ENCODE measurements around the gene C6orf47.
A peak's percentile ranks its signal among the peaks of the same experiment; 100 is the strongest.

The C6orf47 gene

GRCh38 chr6:31659649-31660380, 763 bp downstream of the C6orf47 start:
- DNase-seq, result peak; percentile 39

- no peak for DNase-seq
Observed at GRCh38 chr6:31658983-31659648, 1.5 kb downstream of the C6orf47 start.

GRCh38 chr6:31658158-31658688, 2.4 kb downstream of the C6orf47 start:
- DNase-seq, result no peak

GRCh38 chr6:31657406-31658157, 3.0 kb downstream of the C6orf47 start:
- no peak for DNase-seq

- DNase-seq, result no peak
Observed at GRCh38 chr6:31655349-31656237, 5.0 kb downstream of the C6orf47 start, which contains the start of gene APOM. TSS of gene APOM (plus strand) at chr6:31655894. CDS start at chr6:31655967, 73 bp downstream.

GRCh38 chr6:31654574-31655348, 5.8 kb downstream of the C6orf47 start:
- no peak for DNase-seq

- no peak for DNase-seq
Observed at GRCh38 chr6:31652925-31653724, 7.5 kb downstream of the C6orf47 start.

- peak; percentile 85 for DNase-seq
Observed at GRCh38 chr6:31651602-31652191, 8.9 kb downstream of the C6orf47 start.

GRCh38 chr6:31645325-31645724, 15.3 kb downstream of the C6orf47 start:
- DNase-seq, result no peak

GRCh38 chr6:31643818-31644454, 16.6 kb downstream of the C6orf47 start:
- no peak for DNase-seq

GRCh38 chr6:31642798-31643570, 17.6 kb downstream of the C6orf47 start:
- DNase-seq, result no peak

- DNase-seq, result no peak
Observed at GRCh38 chr6:31641370-31641769, 19.2 kb downstream of the C6orf47 start.

GRCh38 chr6:31640612-31641011, 20.0 kb downstream of the C6orf47 start:
- DNase-seq, result no peak

- DNase-seq, result peak; percentile 75
Observed at GRCh38 chr6:31639449-31639861, 21.1 kb downstream of the C6orf47 start.

GRCh38 chr6:31639043-31639442, 21.5 kb downstream of the C6orf47 start:
- DNase-seq, result no peak

GRCh38 chr6:31636698-31637596, 23.6 kb downstream of the C6orf47 start:
- no peak for DNase-seq

GRCh38 chr6:31634969-31635575, 25.5 kb downstream of the C6orf47 start:
- DNase-seq, result no peak
